Smooth muscle cell (in vitro differentiated cells): ENCODE data around the gene MCU. TPM values are rescaled to one million over a fixed set of nuclear protein-coding genes. Genes with fewer than 3 reads are reported as not detected.

Source experiments
- DNase-seq: peaks from one replicate; lab custom pipeline; 2025; ENCODE audit not compliant: unreplicated experiment; lab: John Stamatoyannopoulos, UW
- H2AFZ ChIP-seq: fragments of 200-600 bp; sonication (generic); 2 replicates; pipeline ENCODE4 v1.6.0; 2016; ENCODE audit warnings: antibody characterized with exemption, low read depth, mild to moderate bottlenecking
- H3F3A ChIP-seq: fragments of 200-600 bp; sonication (generic); 2 replicates; pipeline ENCODE4 v1.6.0; 2017; ENCODE audit warnings: antibody characterized with exemption, low read depth
- H3K27ac ChIP-seq: fragments of 200-600 bp; sonication (generic); 2 replicates; pipeline ENCODE4 v1.5.1; 2016; ENCODE audit warnings: low read depth, mild to moderate bottlenecking
- H3K27me3 ChIP-seq: fragments of 200-600 bp; sonication (generic); 2 replicates; pipeline ENCODE4 v1.6.1; 2016; ENCODE audit warnings: low read depth, mild to moderate bottlenecking
- H3K36me3 ChIP-seq: fragments of 200-600 bp; sonication (generic); 2 replicates; pipeline ENCODE4 v1.5.1; 2016; ENCODE audit warnings: low read depth
- H3K4me1 ChIP-seq: fragments of 200-600 bp; sonication (generic); 2 replicates; pipeline ENCODE4 v1.5.1; 2016; ENCODE audit warnings: low read depth
- H3K4me2 ChIP-seq: fragments of 200-600 bp; sonication (generic); 2 replicates; pipeline ENCODE4 v1.6.0; 2016; ENCODE audit warnings: mild to moderate bottlenecking
- H3K4me3 ChIP-seq: fragments of 200-600 bp; sonication (generic); 2 replicates; pipeline ENCODE4 v1.5.1; 2016; ENCODE audit warnings: mild to moderate bottlenecking
- H3K79me2 ChIP-seq: fragments of 200-600 bp; sonication (generic); 2 replicates; pipeline ENCODE4 v1.6.0; 2016; ENCODE audit warnings: low read depth, mild to moderate bottlenecking
- H3K9ac ChIP-seq: fragments of 200-600 bp; sonication (generic); 2 replicates; pipeline ENCODE4 v1.6.0; 2016; ENCODE audit warnings: low read depth
- H3K9me3 ChIP-seq: fragments of 200-600 bp; sonication (generic); replicated peaks from 2 replicates; pipeline ENCODE4 v1.5.1; 2016; ENCODE audit warnings: low read depth
- H4K20me1 ChIP-seq: fragments of 200-600 bp; sonication (generic); 2 replicates; pipeline ENCODE4 v1.6.0; 2016; ENCODE audit warnings: low read depth
- WGBS: methylation state at CpG from one replicate; pipeline ENCODE4 v1.1.7; 2016; ENCODE audit warnings: low lambda C conversion rate; 5-methylcytosine and 5-hydroxymethylcytosine counted together
- polyA plus RNA-seq: library from polyadenylated mRNA; unstranded; fragments of >200 nt; fragmentation: Nextera tagmentation; extraction: Ambion mirVana; gene quantifications from 2 replicates; pipeline ENCODE4 v1.2.1, GENCODE V29; 2016
- total RNA-seq: library from RNA; depleted of rRNA; stranded (reverse); fragments of >200 nt; gene quantifications from 2 replicates; pipeline ENCODE4 v1.2.3, GENCODE V29; 2014
- TF ChIP-seq, protein P1 (sequence below): fragments of 200-600 bp; sonication (generic); IDR thresholded peaks from 2 replicates; pipeline ENCODE4 v1.5.1; 2017; ENCODE audit warnings: borderline replicate concordance, mild to moderate bottlenecking, antibody characterized with exemption; ENCODE audit not compliant: insufficient read depth, poor library complexity, severe bottlenecking

Gene MCU
- total and polyA plus RNA-seq, 2 experiments from 2014 or later = 15.4 to 30.4 TPM

DNA sequence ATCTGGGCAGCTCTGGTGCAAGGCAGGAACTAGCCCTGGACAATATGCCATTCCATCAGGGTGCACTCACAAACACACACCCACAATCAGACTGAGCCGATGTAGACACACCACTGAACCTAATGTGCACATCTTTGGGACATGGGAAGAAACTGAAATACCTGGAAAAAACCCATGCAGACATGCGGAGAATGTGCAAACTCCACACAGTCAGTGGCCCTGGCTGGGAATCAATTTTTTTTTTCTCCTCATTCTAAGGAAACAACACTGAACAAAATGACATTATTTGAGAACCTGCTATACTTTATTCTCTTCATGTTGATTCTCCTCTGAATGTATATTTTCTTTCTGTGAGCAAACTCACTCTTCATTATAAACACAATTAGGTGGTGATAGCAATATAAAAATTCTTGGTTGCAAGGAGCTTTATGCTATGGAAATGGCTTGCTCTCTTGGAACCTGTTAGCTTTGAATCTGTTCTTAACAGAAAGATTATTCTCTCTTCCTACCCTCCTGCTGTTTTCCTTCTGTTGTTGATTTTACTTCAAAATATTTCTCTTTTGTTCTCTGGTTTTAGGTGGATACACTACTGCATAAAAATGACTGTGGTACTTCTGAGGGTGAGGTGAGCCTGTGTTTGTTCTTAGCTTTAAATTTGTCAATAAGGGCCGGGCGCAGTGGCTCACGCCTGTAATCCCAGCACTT lies 33.1 kb upstream of the MCU start:
- Histone ChIP-seq H3K4me2 (no peak overlapping the region), H3K9ac (no peak overlapping the region), H3K79me2 (no peaks in the 10 kb centered on the region), H3K4me3 (no peak overlapping the region), H2AFZ (no peak overlapping the region), H3F3A (no peaks in the 10 kb centered on the region), H4K20me1 (no peaks in the 10 kb centered on the region), H3K4me1 (no peaks in the 10 kb centered on the region), H3K27ac (no peak overlapping the region), H3K9me3 (no peaks in the 10 kb centered on the region), H3K27me3 (no peaks in the 10 kb centered on the region), H3K36me3 (no peaks in the 10 kb centered on the region)
- 87% methylated on average over 5 of the region's 5 CpGs for WGBS
- TF ChIP-seq, protein P1, sequence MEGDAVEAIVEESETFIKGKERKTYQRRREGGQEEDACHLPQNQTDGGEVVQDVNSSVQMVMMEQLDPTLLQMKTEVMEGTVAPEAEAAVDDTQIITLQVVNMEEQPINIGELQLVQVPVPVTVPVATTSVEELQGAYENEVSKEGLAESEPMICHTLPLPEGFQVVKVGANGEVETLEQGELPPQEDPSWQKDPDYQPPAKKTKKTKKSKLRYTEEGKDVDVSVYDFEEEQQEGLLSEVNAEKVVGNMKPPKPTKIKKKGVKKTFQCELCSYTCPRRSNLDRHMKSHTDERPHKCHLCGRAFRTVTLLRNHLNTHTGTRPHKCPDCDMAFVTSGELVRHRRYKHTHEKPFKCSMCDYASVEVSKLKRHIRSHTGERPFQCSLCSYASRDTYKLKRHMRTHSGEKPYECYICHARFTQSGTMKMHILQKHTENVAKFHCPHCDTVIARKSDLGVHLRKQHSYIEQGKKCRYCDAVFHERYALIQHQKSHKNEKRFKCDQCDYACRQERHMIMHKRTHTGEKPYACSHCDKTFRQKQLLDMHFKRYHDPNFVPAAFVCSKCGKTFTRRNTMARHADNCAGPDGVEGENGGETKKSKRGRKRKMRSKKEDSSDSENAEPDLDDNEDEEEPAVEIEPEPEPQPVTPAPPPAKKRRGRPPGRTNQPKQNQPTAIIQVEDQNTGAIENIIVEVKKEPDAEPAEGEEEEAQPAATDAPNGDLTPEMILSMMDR = no peak
- no peak for DNase-seq

DNA sequence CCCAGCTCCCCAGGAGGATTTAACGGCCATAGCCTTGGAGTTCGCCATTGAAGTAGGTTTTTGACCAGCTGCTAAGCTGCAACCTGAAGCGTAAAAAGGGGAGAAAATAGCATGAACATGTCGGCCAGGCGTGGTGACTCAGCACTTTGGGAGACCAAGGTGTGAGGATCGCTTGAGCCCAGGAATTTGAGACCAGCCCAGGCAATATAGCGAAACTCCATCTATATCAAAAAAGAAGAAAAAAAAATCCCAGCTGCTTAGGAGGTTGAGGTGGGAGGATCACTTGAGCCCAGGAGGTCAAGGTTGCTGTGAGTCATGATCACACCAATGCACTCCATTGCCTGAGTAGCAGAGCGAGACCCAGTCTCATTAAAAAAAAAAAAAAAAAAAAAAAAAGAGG lies 32.2 kb upstream of the MCU start:
- DNase-seq = no peak

DNA sequence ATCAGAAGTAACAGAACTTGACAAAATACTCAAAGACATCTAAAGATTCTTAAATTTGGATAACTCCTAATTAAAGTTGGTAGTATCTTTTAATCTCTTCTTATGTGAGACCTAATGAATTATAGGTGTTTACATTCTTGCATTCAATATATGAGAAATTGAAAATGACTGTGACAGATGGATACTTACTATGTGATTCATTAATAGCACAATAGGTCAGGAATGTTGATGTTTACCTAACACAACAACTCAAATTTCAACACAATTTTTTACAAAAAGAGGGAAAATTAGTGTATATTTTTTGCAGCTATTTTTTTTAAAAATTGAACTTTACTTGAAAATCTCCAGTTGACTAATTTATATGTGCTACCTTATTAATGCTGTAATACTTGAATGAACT lies 31.7 kb upstream of the MCU start:
- Histone ChIP-seq H3K4me3 (no peak overlapping the region), H3K9me3 (no peaks in the 10 kb centered on the region), H3K27me3 (no peaks in the 10 kb centered on the region), H3K4me2 (no peak overlapping the region), H4K20me1 (no peaks in the 10 kb centered on the region), H3K27ac (no peak overlapping the region), H2AFZ (no peak overlapping the region), H3K9ac (no peak overlapping the region), H3K36me3 (no peaks in the 10 kb centered on the region), H3K79me2 (no peaks in the 10 kb centered on the region), H3F3A (no peaks in the 10 kb centered on the region), H3K4me1 (no peaks in the 10 kb centered on the region)
- TF ChIP-seq, protein P1 = no peak
- no peak for DNase-seq

More for the DNA sequence above, 32.2 kb upstream of the MCU start:
- no peak overlapping the region for H3K4me2 ChIP-seq
- TF ChIP-seq, protein P1 = no peak
- no peaks in the 10 kb centered on the region for H3K79me2 ChIP-seq
- no peaks in the 10 kb centered on the region for H3K27me3 ChIP-seq
- H3K4me3 ChIP-seq = no peak overlapping the region
- no peaks in the 10 kb centered on the region for H3K36me3 ChIP-seq
- H3K9me3 ChIP-seq = no peaks in the 10 kb centered on the region
- H3K27ac ChIP-seq = no peak overlapping the region
- WGBS = 90% methylated on average over 8 of the region's 8 CpGs
- no peaks in the 10 kb centered on the region for H4K20me1 ChIP-seq
- H2AFZ ChIP-seq = no peak overlapping the region
- no peak overlapping the region for H3K9ac ChIP-seq
- H3F3A ChIP-seq = no peaks in the 10 kb centered on the region
- H3K4me1 ChIP-seq = no peaks in the 10 kb centered on the region

DNA sequence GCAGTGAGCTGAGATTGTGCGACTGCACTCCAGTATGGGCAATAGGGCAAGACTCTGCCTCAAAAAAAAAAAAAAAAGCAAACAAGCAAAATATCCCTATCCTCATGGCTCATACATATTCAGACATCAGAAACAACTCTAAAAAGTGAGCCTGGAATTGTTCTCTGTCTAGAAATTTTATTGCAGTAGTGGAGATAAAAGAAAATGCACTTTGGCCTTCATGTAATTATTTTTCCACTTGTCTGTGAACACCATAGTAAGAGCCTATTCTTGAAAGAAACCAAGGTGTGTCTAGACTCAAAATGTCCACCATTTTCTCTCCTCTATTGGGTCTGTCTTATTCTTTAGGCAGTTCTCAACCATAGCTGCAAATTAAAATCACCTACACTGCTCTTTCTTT lies 30.5 kb upstream of the MCU start:
- no peaks in the 10 kb centered on the region for H3K36me3 ChIP-seq
- H3K4me3 ChIP-seq = no peak overlapping the region
- TF ChIP-seq, protein P1 = no peak
- no peak overlapping the region for H3K9ac ChIP-seq
- no peaks in the 10 kb centered on the region for H3K9me3 ChIP-seq
- no peak for DNase-seq
- WGBS = 95% methylated on average over 1 of the region's 1 CpG
- H2AFZ ChIP-seq = no peak overlapping the region
- no peak overlapping the region for H3K27ac ChIP-seq
- H3K4me2 ChIP-seq = no peak overlapping the region
- H3F3A ChIP-seq = no peaks in the 10 kb centered on the region
- H3K27me3 ChIP-seq = no peaks in the 10 kb centered on the region
- no peaks in the 10 kb centered on the region for H3K79me2 ChIP-seq
- no peaks in the 10 kb centered on the region for H4K20me1 ChIP-seq
- H3K4me1 ChIP-seq = no peaks in the 10 kb centered on the region
